ENCODE results near the gene DOK7. TPM values are rescaled to one million over a fixed set of nuclear protein-coding genes. Genes with fewer than 3 reads are reported as not detected.

DOK7 gene
- total and polyA plus RNA-seq, 4 donors: 0.13 to 0.84 (median 0.46) TPM

GRCh38 chr4:3426465-3427133 lies 36.5 kb upstream of the DOK7 start:
- 89% methylated on average over 24 of the region's 24 CpGs for WGBS
- Histone ChIP-seq H3K27ac (ENCODE audit: low read depth in 1 of 2, low read length in 2 of 2) (peak overlapping the region; percentile 31 to 41), H3K4me3 (ENCODE audit: low read depth in 1 of 3, low read length in 3 of 3) (no peak overlapping the region), H3K27me3 (ENCODE audit: control insufficient read depth in 4 of 4, insufficient read depth in 4 of 4, low read length in 3 of 4) (no peaks in the 10 kb centered on the region), H3K9me3 (ENCODE audit: control insufficient read depth in 4 of 4, low read length in 3 of 4) (no peaks in the 10 kb centered on the region), H3K9ac (ENCODE audit: low read depth in 1 of 2, low read length in 2 of 2) (no peak overlapping the region), H3K4me1 (ENCODE audit: control insufficient read depth in 4 of 4, insufficient read depth in 4 of 4, low read length in 3 of 4) (peaks cover 0 to 9% (median 3%) of the 10 kb centered on the region in 4 donors), H3K36me3 (ENCODE audit: control insufficient read depth in 4 of 4, insufficient read depth in 3 of 4, low read depth in 1 of 4, low read length in 3 of 4) (peaks cover 3 to 45% (median 11%) of the 10 kb centered on the region in 4 donors)
- DNase-seq (ENCODE audit: low spot score): no peak
- TF ChIP-seq SP1 (IDR thresholded peaks at IDR 0.05): no peak

GRCh38 chr4:3427134-3427476 lies 36.0 kb upstream of the DOK7 start:
- DNase-seq (ENCODE audit: low spot score): no peak

More at GRCh38 chr4:3427134-3427476, 36.0 kb upstream of the DOK7 start:
- Histone ChIP-seq H3K36me3 (ENCODE audit: control insufficient read depth in 4 of 4, insufficient read depth in 3 of 4, low read depth in 1 of 4, low read length in 3 of 4) (peaks cover 3 to 43% (median 11%) of the 10 kb centered on the region in 4 donors), H3K9ac (ENCODE audit: low read depth in 1 of 2, low read length in 2 of 2) (no peak overlapping the region), H3K27ac (ENCODE audit: low read depth in 1 of 2, low read length in 2 of 2) (peak overlapping the region; percentile 31 to 41), H3K27me3 (ENCODE audit: control insufficient read depth in 4 of 4, insufficient read depth in 4 of 4, low read length in 3 of 4) (no peaks in the 10 kb centered on the region), H3K4me1 (ENCODE audit: control insufficient read depth in 4 of 4, insufficient read depth in 4 of 4, low read length in 3 of 4) (peaks cover 0 to 9% (median 3%) of the 10 kb centered on the region in 4 donors), H3K9me3 (ENCODE audit: control insufficient read depth in 4 of 4, low read length in 3 of 4) (no peaks in the 10 kb centered on the region), H3K4me3 (ENCODE audit: low read depth in 1 of 3, low read length in 3 of 3) (no peak overlapping the region)
- 54% methylated on average over 9 of the region's 9 CpGs for WGBS
- no peak for TF ChIP-seq FOXA2 (IDR thresholded peaks at IDR 0.05)
- no peak for TF ChIP-seq TAF1 (conservative IDR thresholded peaks at IDR 0.05)
- TF ChIP-seq RXRA (IDR thresholded peaks at IDR 0.05): peak; percentile 29 to 33
- TF ChIP-seq SP1 (IDR thresholded peaks at IDR 0.05): peak; percentile 54
- no peak for TF ChIP-seq MAX (IDR thresholded peaks at IDR 0.05)
- no peak for TF ChIP-seq NR2F2 (IDR thresholded peaks at IDR 0.05)
- peak in 1 of 2 donors; percentile 30 for TF ChIP-seq RAD21 (IDR thresholded peaks at IDR 0.05)
- TF ChIP-seq REST (IDR thresholded peaks at IDR 0.05): no peak
- no peak for TF ChIP-seq HNF4G (IDR thresholded peaks at IDR 0.05)
- peak in 1 of 2 donors; percentile 31 for TF ChIP-seq HNF4A (conservative IDR thresholded peaks at IDR 0.05)
- TF ChIP-seq CTCF (IDR thresholded peaks at IDR 0.05; ENCODE audit: low read depth, low read length, missing input control): no peak
- TF ChIP-seq ZBTB33 (IDR thresholded peaks at IDR 0.05): no peak
- TF ChIP-seq YY1 (IDR thresholded peaks at IDR 0.05): no peak
- no peak for TF ChIP-seq EGR1 (IDR thresholded peaks at IDR 0.05; ENCODE audit: low read depth in 2 of 2)
- TF ChIP-seq ATF3 (IDR thresholded peaks at IDR 0.05): no peak
- TF ChIP-seq GABPA (IDR thresholded peaks at IDR 0.05 in 1 of 2, conservative IDR thresholded peaks at IDR 0.05 in 1 of 2): no peak
- TF ChIP-seq JUND (IDR thresholded peaks at IDR 0.05): no peak
- TF ChIP-seq FOXA1 (IDR thresholded peaks at IDR 0.05): no peak
